HCT116 (cell line): ENCODE data around the gene TCAP.

Experiments
- EGR1 ChIP-seq: IDR thresholded peaks from 2 replicates; pipeline ENCODE4 v1.6.1; 2012; ENCODE audit warnings: low read depth
- EZH2 ChIP-seq: fragments of 200-600 bp; sonication (generic); IDR thresholded peaks from 2 replicates; pipeline ENCODE4 v1.6.1; 2017; ENCODE audit warnings: antibody characterized with exemption, mixed run types
- EZH2phosphoT487 ChIP-seq: fragments of 200-600 bp; IDR thresholded peaks from 2 replicates; pipeline ENCODE4 v1.6.1; 2018; ENCODE audit warnings: antibody characterized with exemption, borderline replicate concordance
- POLR2A ChIP-seq: IDR thresholded peaks from 2 replicates; pipeline ENCODE4 v1.7.0; 2011; ENCODE audit warnings: borderline replicate concordance; ENCODE audit not compliant: insufficient read depth, insufficient read length; ENCODE audit errors: extremely low read depth
- POLR2AphosphoS5 ChIP-seq: IDR thresholded peaks from 2 replicates; pipeline ENCODE4 v1.6.1; 2011; ENCODE audit warnings: mild to moderate bottlenecking, low read depth, low read length, moderate library complexity
- TCF7L2 ChIP-seq: IDR thresholded peaks from 2 replicates; pipeline ENCODE4 v1.7.0; 2011; ENCODE audit warnings: borderline replicate concordance, inconsistent platforms; ENCODE audit not compliant: insufficient read depth, insufficient read length; ENCODE audit errors: extremely low read depth
- ZFX ChIP-seq: fragments of 450-650 bp; IDR thresholded peaks from 2 replicates; pipeline ENCODE4 v1.6.1; 2017
- TF ChIP-seq, protein P1 (sequence below): IDR thresholded peaks from 2 replicates; pipeline ENCODE4 v1.6.1; 2012; ENCODE audit warnings: low read depth
- TF ChIP-seq, protein P2 (sequence below): IDR thresholded peaks from 2 replicates; pipeline ENCODE4 v1.6.1; 2011; ENCODE audit warnings: mild to moderate bottlenecking, low read length, moderate library complexity; ENCODE audit not compliant: insufficient replicate concordance; ENCODE audit errors: extremely low read depth
- TF ChIP-seq, protein P3 (sequence below), 3 experiments: fragments of 200-600 bp in 1 of 3; sonication (generic) in 1 of 3; IDR thresholded peaks in 2 of 3; conservative IDR thresholded peaks in 1 of 3; 2 replicates each; pipeline ENCODE4 v1.5.1; 2012 to 2017; ENCODE audit warnings: low read depth in 2 of 3, low read length in 2 of 3, antibody characterized with exemption in 1 of 3, borderline replicate concordance in 1 of 3, control low read depth in 1 of 3, mild to moderate bottlenecking in 1 of 3, mixed read lengths in 1 of 3, mixed run types in 1 of 3, moderate library complexity in 1 of 3; ENCODE audit not compliant: insufficient read depth in 1 of 3

DNA sequence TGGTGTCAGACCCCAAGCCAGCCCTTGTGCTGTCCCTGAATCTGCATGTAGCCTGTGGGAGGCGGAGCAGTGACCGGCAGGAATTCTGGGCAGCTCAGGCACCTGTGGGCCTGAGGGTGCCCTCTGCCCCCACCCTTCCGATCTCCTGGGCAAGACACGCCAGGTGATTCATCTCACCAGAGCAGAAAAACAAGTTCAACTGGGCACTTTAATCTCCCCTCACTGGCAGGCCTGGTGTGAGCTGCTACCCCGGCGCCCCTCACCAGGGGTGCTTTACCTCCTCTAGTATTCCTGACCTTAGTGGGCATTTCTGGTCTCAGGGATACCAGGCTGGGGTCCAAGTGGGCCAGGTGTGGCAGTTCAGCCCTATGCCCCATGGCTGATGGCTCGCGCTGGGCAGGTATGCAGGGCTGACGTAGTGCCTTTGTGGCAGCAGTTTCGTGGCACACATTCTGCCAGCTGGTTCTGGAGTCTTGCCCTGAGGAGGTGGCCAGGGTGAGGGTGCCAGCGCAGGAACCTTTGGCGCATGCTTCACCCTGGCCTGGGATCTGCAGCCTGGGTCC is 40.7 kb downstream of the TCAP start:
- TF ChIP-seq, protein P1, sequence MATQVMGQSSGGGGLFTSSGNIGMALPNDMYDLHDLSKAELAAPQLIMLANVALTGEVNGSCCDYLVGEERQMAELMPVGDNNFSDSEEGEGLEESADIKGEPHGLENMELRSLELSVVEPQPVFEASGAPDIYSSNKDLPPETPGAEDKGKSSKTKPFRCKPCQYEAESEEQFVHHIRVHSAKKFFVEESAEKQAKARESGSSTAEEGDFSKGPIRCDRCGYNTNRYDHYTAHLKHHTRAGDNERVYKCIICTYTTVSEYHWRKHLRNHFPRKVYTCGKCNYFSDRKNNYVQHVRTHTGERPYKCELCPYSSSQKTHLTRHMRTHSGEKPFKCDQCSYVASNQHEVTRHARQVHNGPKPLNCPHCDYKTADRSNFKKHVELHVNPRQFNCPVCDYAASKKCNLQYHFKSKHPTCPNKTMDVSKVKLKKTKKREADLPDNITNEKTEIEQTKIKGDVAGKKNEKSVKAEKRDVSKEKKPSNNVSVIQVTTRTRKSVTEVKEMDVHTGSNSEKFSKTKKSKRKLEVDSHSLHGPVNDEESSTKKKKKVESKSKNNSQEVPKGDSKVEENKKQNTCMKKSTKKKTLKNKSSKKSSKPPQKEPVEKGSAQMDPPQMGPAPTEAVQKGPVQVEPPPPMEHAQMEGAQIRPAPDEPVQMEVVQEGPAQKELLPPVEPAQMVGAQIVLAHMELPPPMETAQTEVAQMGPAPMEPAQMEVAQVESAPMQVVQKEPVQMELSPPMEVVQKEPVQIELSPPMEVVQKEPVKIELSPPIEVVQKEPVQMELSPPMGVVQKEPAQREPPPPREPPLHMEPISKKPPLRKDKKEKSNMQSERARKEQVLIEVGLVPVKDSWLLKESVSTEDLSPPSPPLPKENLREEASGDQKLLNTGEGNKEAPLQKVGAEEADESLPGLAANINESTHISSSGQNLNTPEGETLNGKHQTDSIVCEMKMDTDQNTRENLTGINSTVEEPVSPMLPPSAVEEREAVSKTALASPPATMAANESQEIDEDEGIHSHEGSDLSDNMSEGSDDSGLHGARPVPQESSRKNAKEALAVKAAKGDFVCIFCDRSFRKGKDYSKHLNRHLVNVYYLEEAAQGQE, result no peak
- TF ChIP-seq EZH2 (no peak), EZH2phosphoT487 (no peak), POLR2AphosphoS5 (peak; percentile 44), POLR2A (no peak), ZFX (no peak), EGR1 (no peak), TCF7L2 (no peak)
- TF ChIP-seq, protein P2, sequence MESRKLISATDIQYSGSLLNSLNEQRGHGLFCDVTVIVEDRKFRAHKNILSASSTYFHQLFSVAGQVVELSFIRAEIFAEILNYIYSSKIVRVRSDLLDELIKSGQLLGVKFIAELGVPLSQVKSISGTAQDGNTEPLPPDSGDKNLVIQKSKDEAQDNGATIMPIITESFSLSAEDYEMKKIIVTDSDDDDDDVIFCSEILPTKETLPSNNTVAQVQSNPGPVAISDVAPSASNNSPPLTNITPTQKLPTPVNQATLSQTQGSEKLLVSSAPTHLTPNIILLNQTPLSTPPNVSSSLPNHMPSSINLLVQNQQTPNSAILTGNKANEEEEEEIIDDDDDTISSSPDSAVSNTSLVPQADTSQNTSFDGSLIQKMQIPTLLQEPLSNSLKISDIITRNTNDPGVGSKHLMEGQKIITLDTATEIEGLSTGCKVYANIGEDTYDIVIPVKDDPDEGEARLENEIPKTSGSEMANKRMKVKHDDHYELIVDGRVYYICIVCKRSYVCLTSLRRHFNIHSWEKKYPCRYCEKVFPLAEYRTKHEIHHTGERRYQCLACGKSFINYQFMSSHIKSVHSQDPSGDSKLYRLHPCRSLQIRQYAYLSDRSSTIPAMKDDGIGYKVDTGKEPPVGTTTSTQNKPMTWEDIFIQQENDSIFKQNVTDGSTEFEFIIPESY, result no peak
- TF ChIP-seq, protein P3, sequence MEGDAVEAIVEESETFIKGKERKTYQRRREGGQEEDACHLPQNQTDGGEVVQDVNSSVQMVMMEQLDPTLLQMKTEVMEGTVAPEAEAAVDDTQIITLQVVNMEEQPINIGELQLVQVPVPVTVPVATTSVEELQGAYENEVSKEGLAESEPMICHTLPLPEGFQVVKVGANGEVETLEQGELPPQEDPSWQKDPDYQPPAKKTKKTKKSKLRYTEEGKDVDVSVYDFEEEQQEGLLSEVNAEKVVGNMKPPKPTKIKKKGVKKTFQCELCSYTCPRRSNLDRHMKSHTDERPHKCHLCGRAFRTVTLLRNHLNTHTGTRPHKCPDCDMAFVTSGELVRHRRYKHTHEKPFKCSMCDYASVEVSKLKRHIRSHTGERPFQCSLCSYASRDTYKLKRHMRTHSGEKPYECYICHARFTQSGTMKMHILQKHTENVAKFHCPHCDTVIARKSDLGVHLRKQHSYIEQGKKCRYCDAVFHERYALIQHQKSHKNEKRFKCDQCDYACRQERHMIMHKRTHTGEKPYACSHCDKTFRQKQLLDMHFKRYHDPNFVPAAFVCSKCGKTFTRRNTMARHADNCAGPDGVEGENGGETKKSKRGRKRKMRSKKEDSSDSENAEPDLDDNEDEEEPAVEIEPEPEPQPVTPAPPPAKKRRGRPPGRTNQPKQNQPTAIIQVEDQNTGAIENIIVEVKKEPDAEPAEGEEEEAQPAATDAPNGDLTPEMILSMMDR (IDR thresholded peaks at IDR 0.05 in 2 of 3, conservative IDR thresholded peaks at IDR 0.05 in 1 of 3; ENCODE audit: borderline replicate concordance in 1 of 3, insufficient read depth in 1 of 3, low read depth in 2 of 3, low read length in 2 of 3), result no peak
